ENCODE measurements around the gene CBY3. TPM values are rescaled to one million over a fixed set of nuclear protein-coding genes. Genes with fewer than 3 reads are reported as not detected.

Gene CBY3
- not detected for total RNA-seq

- H3K4me3 ChIP-seq, result no peak within 1 kb of the TSS
- TF ChIP-seq CTCF (IDR thresholded peaks at IDR 0.05 in 4 of 5, conservative IDR thresholded peaks at IDR 0.05 in 1 of 5) (no peak), POLR2A (IDR thresholded peaks at IDR 0.05) (no peak)
- H3K27ac ChIP-seq, result no peak within 1 kb of the TSS
- intact Hi-C loops (cut with DNase I; ENCODE audit: low total_unique reads) (no loop called here), in situ Hi-C loops (cut with MboI; ENCODE audit: low sequenced_read_pairs in 4 of 4) (no loop called here)
- no peaks in the 10 kb centered on the region for H3K27me3 ChIP-seq
- ATAC-seq, result no peak
- no peaks in the 10 kb centered on the region for H3K9me3 ChIP-seq
- peaks cover 9 to 12% of the 10 kb centered on the region in 2 donors for H3K4me1 ChIP-seq
- no peak for DNase-seq
- H3K36me3 ChIP-seq, result no peaks in the 10 kb centered on the region
Observed at GRCh38 chr5:179680780-179681401, at the start of gene CBY3. Gene CBY3 (minus strand): TSS chr5:179681034. CDS start chr5:179680918, 116 bp downstream.

GRCh38 chr5:179730356-179730755 lies 49.5 kb upstream of the CBY3 start:
- H3K36me3 ChIP-seq, result peaks cover 0 to 53% of the 10 kb centered on the region in 2 donors
- intact Hi-C loops (cut with DNase I; ENCODE audit: low total_unique reads) (loop anchor here (5.0 kb wide), 2 partner anchors 67 to 1512 kb away; partner anchors contain the start of gene RACK1), in situ Hi-C loops (cut with MboI; ENCODE audit: low sequenced_read_pairs in 4 of 4) (no loop called here)
- H3K27ac ChIP-seq, result no peak overlapping the region
- no peaks in the 10 kb centered on the region for H3K27me3 ChIP-seq
- TF ChIP-seq CTCF (IDR thresholded peaks at IDR 0.05 in 4 of 5, conservative IDR thresholded peaks at IDR 0.05 in 1 of 5), result no peak
- H3K4me3 ChIP-seq, result no peak overlapping the region
- H3K9me3 ChIP-seq, result no peaks in the 10 kb centered on the region
- DNase-seq (no peak), ATAC-seq (no peak)
- peaks cover 19 to 23% of the 10 kb centered on the region in 2 donors for H3K4me1 ChIP-seq

- no peaks in the 10 kb centered on the region for H3K27me3 ChIP-seq
- in situ Hi-C loops (cut with MboI; ENCODE audit: low sequenced_read_pairs in 4 of 4), result no loop called here
Observed at GRCh38 chr5:179729727-179730126, 48.9 kb upstream of the CBY3 start.

GRCh38 chr5:179729303-179729702 lies 48.5 kb upstream of the CBY3 start:
- no peak for DNase-seq
- H3K4me3 ChIP-seq, result no peak overlapping the region
- in situ Hi-C loops (cut with MboI; ENCODE audit: low sequenced_read_pairs in 4 of 4) (no loop called here), intact Hi-C loops (cut with DNase I; ENCODE audit: low total_unique reads) (no loop called here)
- H3K27me3 ChIP-seq, result no peaks in the 10 kb centered on the region
- no peak overlapping the region for H3K27ac ChIP-seq
- no peak for TF ChIP-seq CTCF (IDR thresholded peaks at IDR 0.05 in 4 of 5, conservative IDR thresholded peaks at IDR 0.05 in 1 of 5)
- TF ChIP-seq POLR2A (IDR thresholded peaks at IDR 0.05), result no peak
- no peak for ATAC-seq
- H3K36me3 ChIP-seq, result peaks cover 0 to 64% of the 10 kb centered on the region in 2 donors
- peaks cover 19 to 20% of the 10 kb centered on the region in 2 donors for H3K4me1 ChIP-seq
- no peaks in the 10 kb centered on the region for H3K9me3 ChIP-seq

More at GRCh38 chr5:179729727-179730126, 48.9 kb upstream of the CBY3 start:
- Histone ChIP-seq H3K4me1 (peaks cover 19 to 20% of the 10 kb centered on the region in 2 donors), H3K4me3 (no peak overlapping the region), H3K27ac (no peak overlapping the region), H3K9me3 (no peaks in the 10 kb centered on the region), H3K36me3 (peaks cover 0 to 60% of the 10 kb centered on the region in 2 donors)
- intact Hi-C loops (cut with DNase I; ENCODE audit: low total_unique reads), result loop anchor here (5.0 kb wide), 2 partner anchors 68 to 1513 kb away; partner anchors contain the start of gene RACK1
- DNase-seq (no peak), ATAC-seq (no peak)
- no peak for TF ChIP-seq CTCF (IDR thresholded peaks at IDR 0.05 in 4 of 5, conservative IDR thresholded peaks at IDR 0.05 in 1 of 5)
